ENCODE data around the gene VSX1.

The VSX1 gene

DNA sequence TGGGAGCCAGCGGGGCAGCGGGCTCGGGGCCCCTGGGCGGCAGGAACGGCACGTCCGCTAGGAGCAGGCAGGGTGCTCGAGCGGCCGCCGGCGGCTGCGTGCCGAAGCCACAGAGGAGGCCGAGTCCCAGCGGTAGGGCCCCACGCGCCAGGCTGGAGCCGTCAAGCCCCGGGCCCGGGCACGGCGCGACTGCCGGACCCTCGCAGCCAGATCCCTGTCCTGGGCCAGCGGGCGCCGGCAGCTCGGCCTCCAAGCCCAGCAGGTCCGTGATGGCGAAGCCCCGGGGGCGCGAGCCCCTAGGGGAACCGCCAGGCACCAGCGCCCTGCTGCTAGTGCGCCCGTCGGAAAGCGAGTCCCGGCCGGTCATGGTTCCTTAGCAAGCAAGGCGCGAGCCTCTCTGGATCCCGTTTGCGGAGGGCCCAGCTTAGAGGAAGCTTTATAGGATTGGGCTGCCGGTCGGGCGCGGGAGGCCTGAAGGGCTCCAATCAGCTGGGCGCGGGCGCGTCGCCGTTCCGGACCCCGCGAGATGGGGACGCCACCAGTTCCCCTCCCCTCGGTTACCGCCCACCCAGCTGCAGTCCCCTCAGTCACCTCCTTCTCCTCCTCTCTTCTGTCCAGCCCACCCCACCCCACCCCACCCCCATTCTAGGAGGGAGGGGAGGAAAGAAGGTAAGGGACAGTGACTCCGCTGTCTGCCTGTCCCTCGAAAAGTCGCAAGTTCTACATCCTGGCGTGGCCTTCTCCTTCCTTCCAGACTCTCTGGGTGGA is at the start of gene VSX1:
VSX1 (minus strand) TSS at position 412 of the 768 bp plus-strand sequence; CDS start at position 367, 45 bp downstream.
- TF ChIP-seq, protein P1, sequence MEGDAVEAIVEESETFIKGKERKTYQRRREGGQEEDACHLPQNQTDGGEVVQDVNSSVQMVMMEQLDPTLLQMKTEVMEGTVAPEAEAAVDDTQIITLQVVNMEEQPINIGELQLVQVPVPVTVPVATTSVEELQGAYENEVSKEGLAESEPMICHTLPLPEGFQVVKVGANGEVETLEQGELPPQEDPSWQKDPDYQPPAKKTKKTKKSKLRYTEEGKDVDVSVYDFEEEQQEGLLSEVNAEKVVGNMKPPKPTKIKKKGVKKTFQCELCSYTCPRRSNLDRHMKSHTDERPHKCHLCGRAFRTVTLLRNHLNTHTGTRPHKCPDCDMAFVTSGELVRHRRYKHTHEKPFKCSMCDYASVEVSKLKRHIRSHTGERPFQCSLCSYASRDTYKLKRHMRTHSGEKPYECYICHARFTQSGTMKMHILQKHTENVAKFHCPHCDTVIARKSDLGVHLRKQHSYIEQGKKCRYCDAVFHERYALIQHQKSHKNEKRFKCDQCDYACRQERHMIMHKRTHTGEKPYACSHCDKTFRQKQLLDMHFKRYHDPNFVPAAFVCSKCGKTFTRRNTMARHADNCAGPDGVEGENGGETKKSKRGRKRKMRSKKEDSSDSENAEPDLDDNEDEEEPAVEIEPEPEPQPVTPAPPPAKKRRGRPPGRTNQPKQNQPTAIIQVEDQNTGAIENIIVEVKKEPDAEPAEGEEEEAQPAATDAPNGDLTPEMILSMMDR (IDR thresholded peaks at IDR 0.05; ENCODE audit: control insufficient read depth, insufficient read depth, low read depth, low read length, missing control alignments) = no peak
- DNase-seq (ENCODE audit: low read depth) = no peak
- no peak within 1 kb of the TSS for H3K4me3 ChIP-seq (ENCODE audit: control insufficient read depth, low read depth, low read length)

DNA sequence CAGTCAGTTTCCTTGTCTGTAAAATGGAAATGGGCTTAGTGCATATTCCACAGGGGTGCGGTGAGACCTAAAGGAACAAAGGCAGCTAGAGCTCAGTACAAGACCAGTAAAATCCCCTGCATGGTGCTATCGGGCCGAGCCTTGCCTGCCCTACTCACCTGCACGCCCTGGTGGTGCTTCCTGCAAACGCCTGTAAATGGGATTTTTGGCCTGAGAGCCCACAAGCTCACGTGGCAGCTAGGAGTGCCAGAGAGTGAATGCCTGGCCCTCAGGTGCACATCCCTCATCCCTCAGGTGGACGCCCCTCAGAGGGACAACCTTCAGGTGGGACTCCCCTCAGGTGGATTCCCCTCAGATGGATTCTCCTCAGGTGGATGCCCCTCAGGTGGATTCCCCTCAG is 48.0 kb upstream of the VSX1 start:
- DNase-seq (ENCODE audit: low read depth) = no peak
- TF ChIP-seq, protein P1 (IDR thresholded peaks at IDR 0.05; ENCODE audit: control insufficient read depth, insufficient read depth, low read depth, low read length, missing control alignments) = no peak
- no peak overlapping the region for H3K4me3 ChIP-seq (ENCODE audit: control insufficient read depth, low read depth, low read length)

DNA sequence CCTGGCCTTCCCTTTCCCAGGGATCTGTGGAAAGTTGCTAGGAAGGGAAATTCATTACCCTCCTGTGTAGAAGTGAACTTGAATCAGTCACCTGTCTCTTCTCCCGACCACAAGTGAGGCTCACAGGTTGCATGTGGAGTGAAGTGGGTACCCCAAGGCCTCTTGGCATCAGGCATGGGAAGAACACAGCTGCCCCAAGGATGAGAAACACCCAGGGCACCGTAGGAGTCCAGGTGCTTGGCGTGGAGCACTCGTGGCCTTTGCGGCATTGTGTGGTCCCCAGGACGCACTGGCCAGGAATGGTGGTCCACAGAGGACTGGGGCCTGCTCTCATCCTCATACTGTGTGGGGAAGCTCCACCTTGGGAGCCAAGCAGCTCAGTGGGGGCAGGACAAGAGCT is 47.5 kb upstream of the VSX1 start:
- TF ChIP-seq, protein P1 (IDR thresholded peaks at IDR 0.05; ENCODE audit: control insufficient read depth, insufficient read depth, low read depth, low read length, missing control alignments) = no peak
- H3K4me3 ChIP-seq (ENCODE audit: control insufficient read depth, low read depth, low read length) = no peak overlapping the region
- DNase-seq (ENCODE audit: low read depth) = no peak

DNA sequence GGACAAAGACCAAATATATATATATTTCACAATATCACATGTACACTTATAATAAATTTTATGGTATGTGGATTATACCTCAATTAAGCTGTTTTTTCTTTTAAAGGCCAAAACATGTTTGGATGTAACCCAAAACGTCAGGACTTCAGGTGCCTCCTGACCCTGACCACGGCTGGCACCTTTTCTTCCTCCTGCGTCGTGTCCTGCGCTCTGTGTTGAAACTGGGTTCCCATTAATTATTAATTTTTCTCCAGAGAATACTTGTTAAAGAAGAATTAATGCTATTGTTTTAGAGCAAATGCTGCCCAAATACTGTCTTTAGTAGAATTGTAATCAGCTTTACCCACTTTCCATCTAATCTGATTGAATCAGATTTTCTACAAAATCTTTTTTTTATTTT is 46.7 kb upstream of the VSX1 start:
- TF ChIP-seq, protein P1 (IDR thresholded peaks at IDR 0.05; ENCODE audit: control insufficient read depth, insufficient read depth, low read depth, low read length, missing control alignments) = no peak
- H3K4me3 ChIP-seq (ENCODE audit: control insufficient read depth, low read depth, low read length) = no peak overlapping the region
- no peak for DNase-seq (ENCODE audit: low read depth)

- TF ChIP-seq, protein P1 (IDR thresholded peaks at IDR 0.05; ENCODE audit: control insufficient read depth, insufficient read depth, low read depth, low read length, missing control alignments) = no peak
- DNase-seq (ENCODE audit: low read depth) = no peak
- no peak overlapping the region for H3K4me3 ChIP-seq (ENCODE audit: control insufficient read depth, low read depth, low read length)
Observed at GRCh38 chr20:25127761-25128537, 46.0 kb upstream of the VSX1 start.

DNA sequence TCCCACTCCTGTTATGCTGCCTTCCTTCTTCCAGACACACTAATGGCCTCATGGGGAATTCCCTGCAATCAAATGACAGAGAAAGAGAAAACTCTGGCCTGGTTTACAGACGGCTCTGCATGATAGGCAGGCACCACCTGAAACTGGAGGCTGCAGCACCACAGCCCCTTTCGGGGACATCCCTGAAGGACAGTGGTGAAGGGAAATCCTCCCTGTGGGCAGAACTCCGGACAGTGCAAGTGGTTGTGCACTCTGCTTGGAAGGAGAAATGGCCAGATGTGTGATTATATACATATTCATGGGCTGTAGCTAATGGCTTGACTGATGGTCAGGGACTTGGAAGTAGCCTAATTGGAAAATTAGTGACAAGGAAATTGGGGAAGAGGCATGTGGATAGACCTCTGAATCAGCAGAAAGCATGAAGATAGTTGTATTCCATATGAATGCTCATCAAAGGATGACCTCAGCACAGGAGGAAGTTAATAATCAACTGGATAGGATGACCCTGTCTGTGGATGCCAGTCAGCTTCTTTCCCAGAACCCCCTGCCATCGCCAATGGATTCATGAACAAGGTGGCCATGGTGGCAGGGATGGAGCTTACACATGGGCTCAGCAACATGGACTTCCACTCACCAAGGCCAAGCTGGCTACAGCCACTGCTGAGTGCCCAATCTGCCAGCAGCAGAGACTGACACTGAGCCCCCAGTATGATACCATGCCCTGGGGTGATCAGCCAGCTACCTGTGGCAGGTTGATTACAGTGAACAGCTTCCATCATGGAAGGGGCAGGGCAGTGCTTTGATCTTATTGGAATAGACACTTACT is 44.5 kb upstream of the VSX1 start:
- H3K4me3 ChIP-seq (ENCODE audit: control insufficient read depth, low read depth, low read length) = no peak overlapping the region
- TF ChIP-seq, protein P1 (IDR thresholded peaks at IDR 0.05; ENCODE audit: control insufficient read depth, insufficient read depth, low read depth, low read length, missing control alignments) = no peak
- no peak for DNase-seq (ENCODE audit: low read depth)
